SW 1271 (cell line): ENCODE data around the gene NFIA.

Source experiments
- DNase-seq, 2 experiments: peaks; one replicate each; lab custom pipeline; 2025; lab: John Stamatoyannopoulos, UW

NFIA gene

GRCh38 chr1:61152469-61153105, 70.2 kb downstream of the NFIA start:
- no peak for DNase-seq

DNA sequence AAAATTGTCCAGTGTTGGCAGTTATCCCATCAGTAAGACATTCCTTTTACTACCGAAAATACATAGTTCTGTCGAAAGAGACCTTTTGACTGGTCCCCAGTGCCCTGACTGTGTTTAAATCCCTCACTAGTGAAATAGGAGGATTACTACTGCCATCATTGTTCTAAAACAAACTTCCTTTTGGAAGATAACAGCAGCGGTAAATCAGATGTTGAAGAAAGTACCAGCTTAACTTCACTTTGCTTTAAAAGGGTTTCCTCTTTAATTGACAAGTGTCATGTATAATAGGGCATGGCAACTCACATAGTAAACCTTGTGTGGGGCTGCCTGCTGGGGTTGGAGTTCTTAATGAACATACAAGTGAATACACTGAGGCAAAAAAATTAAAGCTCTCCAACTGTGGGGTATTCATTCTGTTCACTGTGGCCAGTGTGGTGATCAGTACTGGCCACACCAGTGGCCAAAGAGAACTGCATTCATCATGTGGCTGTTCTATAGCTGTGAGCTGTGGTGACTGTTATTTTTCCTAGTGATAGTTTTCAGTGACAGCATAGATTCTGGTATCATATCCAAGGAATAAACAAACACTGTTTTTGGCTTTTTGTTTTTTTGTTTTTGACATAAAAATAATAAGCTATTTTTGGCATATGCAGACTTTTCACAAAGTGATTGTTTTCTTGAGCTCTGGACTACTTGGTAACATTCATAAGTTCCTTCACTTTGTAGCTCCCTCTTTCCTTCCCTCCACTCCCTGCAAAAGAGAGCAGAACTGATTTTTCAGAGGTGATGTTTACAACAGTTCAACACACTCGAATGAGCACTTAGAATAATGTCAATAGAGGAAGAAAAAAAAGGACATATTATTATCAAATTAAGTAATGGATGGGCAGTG, 74.5 kb downstream of the NFIA start:
- DNase-seq = no peak

DNA sequence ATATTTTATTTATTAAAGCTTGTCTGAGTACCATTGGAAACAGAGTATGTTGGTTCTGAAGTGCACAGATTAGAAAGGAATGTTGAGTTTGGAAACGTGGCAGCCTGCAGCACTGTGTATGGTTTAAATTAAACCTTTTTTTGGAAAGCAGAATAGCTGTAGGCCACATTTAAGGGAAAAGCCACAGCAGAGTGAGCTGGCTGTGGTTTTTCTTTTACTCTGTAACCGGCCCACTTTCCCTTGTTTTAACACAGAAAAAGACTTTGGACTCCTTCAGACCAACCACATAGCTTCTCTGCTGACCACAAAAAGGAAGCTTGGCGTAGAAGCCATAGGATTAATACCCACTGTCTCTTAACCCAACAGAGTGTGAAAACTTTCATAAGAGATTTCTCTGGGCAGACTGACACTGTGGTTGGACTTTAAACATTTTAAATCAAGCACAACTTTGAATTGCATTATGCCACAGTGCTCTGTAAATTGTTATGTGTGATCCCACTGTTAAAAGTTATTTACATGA, 75.2 kb downstream of the NFIA start:
- DNase-seq = no peak

GRCh38 chr1:61158591-61158990, 76.2 kb downstream of the NFIA start:
- DNase-seq = no peak

DNA sequence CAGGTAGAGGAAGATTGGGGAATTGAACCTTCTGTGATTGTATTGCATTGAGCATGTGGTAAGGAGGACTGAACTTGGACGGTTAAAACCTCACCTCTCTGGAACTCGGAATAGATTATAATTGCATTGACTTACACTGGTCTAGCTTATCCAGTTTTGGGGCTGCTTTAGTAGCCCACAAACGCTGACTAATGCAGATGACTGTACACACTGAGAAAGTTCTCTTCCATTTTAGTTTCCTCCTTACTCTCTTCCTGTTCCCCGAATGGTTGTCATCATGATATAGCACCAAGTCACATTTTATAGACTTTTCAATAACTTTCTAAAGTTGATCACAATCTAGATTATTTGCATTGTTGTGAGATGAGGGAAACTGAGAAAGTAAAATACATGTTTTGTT, 78.2 kb downstream of the NFIA start:
- no peak for DNase-seq

GRCh38 chr1:61162520-61163258, 80.3 kb downstream of the NFIA start:
- no peak for DNase-seq

- no peak for DNase-seq
Measured at GRCh38 chr1:61163355-61163754, 81.0 kb downstream of the NFIA start.

DNA sequence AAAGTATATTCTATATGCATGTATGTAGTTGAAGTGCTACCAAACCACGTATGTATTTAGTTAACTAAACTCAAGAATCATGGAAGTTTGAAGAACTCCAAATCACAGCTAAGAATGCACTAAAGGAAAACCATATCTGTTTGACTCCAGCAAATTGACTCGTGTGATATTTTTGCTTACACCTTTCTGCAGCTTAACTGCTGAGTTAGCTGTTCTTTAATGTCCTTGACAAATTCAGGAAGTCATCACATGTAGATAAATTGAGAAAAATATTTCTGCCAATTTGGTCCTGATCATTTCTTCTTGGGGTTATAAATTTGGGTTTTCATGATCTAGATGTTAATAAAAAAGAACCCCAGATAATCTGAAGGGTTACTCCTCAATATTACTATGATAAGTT, 83.0 kb downstream of the NFIA start:
- DNase-seq = no peak

DNA sequence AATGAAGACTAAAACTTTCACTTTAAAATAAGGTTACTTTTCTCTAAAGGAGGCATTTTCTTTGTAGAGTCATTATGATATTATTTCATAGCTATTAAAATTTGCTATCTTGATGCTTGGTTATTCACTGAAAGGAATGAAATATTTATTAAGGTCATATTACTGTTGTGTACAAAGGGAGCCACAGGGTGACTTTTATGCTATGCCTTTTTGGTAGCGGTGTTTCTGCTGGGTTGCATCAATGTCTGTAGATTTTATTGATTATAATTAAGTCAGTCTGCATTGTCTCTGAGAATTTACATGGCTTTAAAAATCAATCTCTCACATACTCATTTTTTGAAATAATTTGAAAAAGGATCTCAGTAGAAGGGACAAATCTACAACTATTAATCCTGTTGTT, 84.9 kb downstream of the NFIA start:
- no peak for DNase-seq

DNA sequence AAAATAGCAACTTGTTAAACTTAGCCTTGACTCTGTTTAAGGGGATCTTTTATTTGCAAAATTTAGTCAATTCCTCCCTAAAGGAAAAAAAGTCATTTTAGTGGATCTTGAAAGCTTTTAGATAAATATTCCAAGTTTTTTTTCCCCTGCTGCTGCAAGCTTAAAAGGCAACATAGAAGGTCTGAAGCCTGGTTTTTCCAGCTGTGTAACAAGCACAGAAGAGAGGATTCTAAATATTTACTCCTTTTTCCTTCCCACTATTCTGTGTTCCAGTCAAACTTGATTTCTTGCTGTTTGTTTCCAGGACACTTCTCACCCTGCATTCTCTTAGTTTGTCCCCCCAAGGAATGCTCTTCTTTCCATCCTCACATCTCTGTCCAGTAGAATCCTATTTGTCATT, 86.7 kb downstream of the NFIA start:
- no peak for DNase-seq

GRCh38 chr1:61169634-61170033, 87.3 kb downstream of the NFIA start:
- DNase-seq = no peak

DNA sequence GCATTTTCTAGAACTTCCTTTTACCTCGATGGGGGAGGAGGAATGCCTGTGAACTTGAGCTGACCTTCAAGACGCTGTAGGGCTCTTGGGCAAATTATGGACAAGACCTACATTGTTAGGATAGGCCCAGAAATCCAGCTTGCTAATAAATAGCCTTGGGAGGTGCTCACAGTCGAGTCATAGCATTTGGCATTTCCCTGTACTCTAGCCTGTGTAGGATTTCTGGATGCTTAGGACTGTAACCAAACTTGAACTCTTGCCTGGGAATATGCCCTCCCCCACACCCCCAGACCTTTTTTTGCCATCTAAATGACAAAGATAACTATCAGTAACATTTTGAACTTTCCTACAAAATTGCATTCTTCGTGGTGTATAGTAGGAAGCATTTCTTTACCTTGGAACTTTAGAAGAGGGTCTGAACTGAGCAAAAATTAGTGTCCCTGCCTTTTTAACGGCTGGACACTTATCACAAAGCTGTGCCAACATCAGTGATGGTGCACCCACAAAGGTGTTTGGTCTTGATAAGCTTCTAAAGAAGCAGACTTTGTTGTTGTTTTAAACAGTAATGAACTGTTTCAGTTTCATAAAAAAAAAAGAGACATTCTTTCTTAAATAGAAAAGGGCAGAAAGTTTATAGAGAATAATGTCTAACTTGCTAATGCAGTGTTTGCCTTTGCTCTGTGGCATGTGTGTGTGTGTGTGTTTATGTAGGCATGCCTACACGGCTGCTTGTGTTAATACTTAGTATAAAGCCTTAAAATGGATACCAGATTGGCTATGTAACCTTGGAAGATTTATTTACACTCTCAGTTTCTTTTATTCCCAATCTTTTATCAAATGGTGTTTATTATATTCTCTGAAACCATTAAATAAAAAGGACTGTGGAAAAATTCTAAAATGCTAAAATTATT, 88.2 kb downstream of the NFIA start:
- DNase-seq = no peak

GRCh38 chr1:61171346-61171745, 89.0 kb downstream of the NFIA start:
- DNase-seq = no peak

- no peak for DNase-seq
Measured at GRCh38 chr1:61171974-61172373, 89.6 kb downstream of the NFIA start.

DNA sequence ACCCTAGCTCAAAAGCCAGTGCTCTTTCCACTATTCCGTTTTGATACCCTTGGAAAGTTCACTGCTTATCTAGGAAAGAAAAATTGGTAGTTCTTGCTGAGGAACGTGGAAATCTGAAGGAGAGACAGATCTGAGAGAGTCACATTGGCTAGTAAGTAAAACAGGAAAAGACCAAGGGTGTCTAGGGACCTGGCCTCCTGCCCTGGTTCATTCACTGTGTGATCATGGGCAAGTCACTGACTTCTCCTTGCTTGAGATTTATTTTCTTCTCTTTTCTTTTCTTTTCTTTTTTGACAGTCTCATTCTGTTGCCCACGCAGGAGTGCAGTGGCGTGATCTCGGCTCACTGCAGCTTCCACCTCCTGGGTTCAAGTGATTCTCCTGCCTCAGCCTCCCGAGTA, 90.8 kb downstream of the NFIA start:
- no peak for DNase-seq

GRCh38 chr1:61174060-61174795, 91.9 kb downstream of the NFIA start:
- no peak for DNase-seq

DNA sequence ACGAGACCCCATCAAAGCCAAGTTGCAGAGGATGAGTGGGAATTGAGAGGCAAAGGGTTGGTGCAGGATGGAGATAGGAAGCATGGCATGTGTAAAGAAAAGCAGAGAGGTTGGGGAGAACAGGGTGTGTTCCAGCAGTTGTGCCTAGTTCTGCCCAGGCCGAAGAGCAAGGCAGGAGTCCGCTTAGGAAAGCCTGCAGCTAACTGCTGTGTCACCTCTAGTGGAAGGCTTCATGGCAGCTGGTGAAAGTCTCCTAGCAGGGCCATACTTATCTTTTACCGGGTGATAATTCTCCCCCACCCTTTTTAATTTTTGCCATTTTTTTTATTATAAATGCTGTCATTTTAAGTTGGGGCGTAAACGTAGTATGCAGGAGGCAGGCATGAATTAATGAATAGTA, 93.6 kb downstream of the NFIA start:
- DNase-seq = no peak

GRCh38 chr1:61181067-61182038, 99.0 kb downstream of the NFIA start:
- DNase-seq = no peak

GRCh38 chr1:61182049-61182448, 99.7 kb downstream of the NFIA start:
- no peak for DNase-seq

- no peak for DNase-seq
Measured at GRCh38 chr1:61182480-61182879, 100.1 kb downstream of the NFIA start.
